A549 (cell line): ENCODE results near the gene TECPR2. TPM values are rescaled to one million over a fixed set of nuclear protein-coding genes. Genes with fewer than 3 reads are reported as not detected.
"Not testable (repeated sequence)": the region's sequence is repeated elsewhere in the genome, so short reads cannot be mapped to it uniquely, and the experiment has no call there.

Experiments used
- ATAC-seq, 2 experiments: fragments of 200-7000 bp in 1 of 2; fragments of >200 bp in 1 of 2; cut with Nextera tagmentation in 1 of 2; cut with Tn5 transposase in 1 of 2; 3 replicates each; pipeline versions ENCODE4 v1.8.0 to v1.9.1; 2018 to 2020; ENCODE audit warnings: mild to moderate bottlenecking in 1 of 2, moderate library complexity in 1 of 2
- CTCF ChIA-PET: fragments of 300-600 bp; sonication (Branson Sonifier 250); formaldehyde crosslinking; extraction: SDS; loops from one replicate; lab custom pipeline; 2021; ENCODE audit warnings: antibody characterized with exemption, inconsistent platforms; lab: Yijun Ruan, JAX
- POLR2A ChIA-PET: fragments of 350-600 bp; formaldehyde crosslinking; extraction: SDS; loops from one replicate; lab custom pipeline; 2021; ENCODE audit warnings: antibody characterized with exemption, inconsistent platforms; lab: Yijun Ruan, JAX
- DNase-seq, 2 experiments: peaks; one replicate each; pipeline versions ENCODE4 v3.0.0 to v3.0.0-alpha.2; 2011 to 2016; ENCODE audit warnings: low read depth in 1 of 2, low spot score in 1 of 2
- FAIRE-seq: peaks from 2 replicates; lab custom pipeline; 2011; peaks lifted over from hg19 to GRCh38; lab: Jason Lieb, UNC
- H3K27ac ChIP-seq, 2 experiments: fragments of >200 bp; sonication (Bioruptor Twin); formaldehyde crosslinking; 3 replicates each; pipeline ENCODE4 v1.5.1; 2016 to 2017
- H3K4me1 ChIP-seq: fragments of >200 bp; sonication (Bioruptor Twin); formaldehyde crosslinking; 3 replicates; pipeline ENCODE4 v1.6.1; 2016
- H3K4me2 ChIP-seq: fragments of >200 bp; sonication (Bioruptor Twin); formaldehyde crosslinking; 3 replicates; pipeline ENCODE4 v1.6.1; 2016
- H3K4me3 ChIP-seq: fragments of >200 bp; sonication (Bioruptor Twin); formaldehyde crosslinking; 3 replicates; pipeline ENCODE4 v1.5.1; 2016
- H3K9me3 ChIP-seq: fragments of >200 bp; sonication (Bioruptor Twin); formaldehyde crosslinking; 3 replicates; pipeline ENCODE4 v1.6.1; 2016
- BCL3 ChIP-seq: fragments of >200 bp; sonication (Bioruptor Twin); formaldehyde crosslinking; IDR thresholded peaks from 3 replicates; pipeline ENCODE4 v1.6.1; 2016
- BHLHE40 ChIP-seq: IDR thresholded peaks from 2 replicates; pipeline ENCODE4 v1.6.1; 2012; ENCODE audit warnings: low read depth, low read length, inconsistent platforms
- EHMT2 ChIP-seq: fragments of 200-600 bp; sonication (generic); IDR thresholded peaks from 2 replicates; pipeline ENCODE4 v1.6.1; 2016; ENCODE audit warnings: antibody characterized with exemption, low read depth, mild to moderate bottlenecking, moderate library complexity
- HMGXB4 ChIP-seq: fragments of 250-450 bp; sonication (Bioruptor Pico); IDR thresholded peaks from 2 replicates; pipeline ENCODE4 v1.5.0; 2021; ENCODE audit warnings: mild to moderate bottlenecking, moderate library complexity, borderline replicate concordance
- KDM5A ChIP-seq: fragments of 200-600 bp; sonication (generic); IDR thresholded peaks from 2 replicates; pipeline ENCODE4 v1.6.1; 2016; ENCODE audit warnings: antibody characterized with exemption, mild to moderate bottlenecking
- MAZ ChIP-seq: fragments of 150-350 bp; IDR thresholded peaks from 2 replicates; pipeline ENCODE4 v1.6.1; 2014; ENCODE audit warnings: antibody characterized with exemption, low read depth, low read length, borderline replicate concordance
- NFE2L2 ChIP-seq: fragments of 150-350 bp; conservative IDR thresholded peaks from 2 replicates; pipeline ENCODE4 v1.6.1; 2014; ENCODE audit warnings: low read length
- NPAS2 ChIP-seq: fragments of 250-450 bp; sonication (Bioruptor Pico); IDR thresholded peaks from 2 replicates; pipeline ENCODE4 v1.8.0; 2022; ENCODE audit warnings: mild to moderate bottlenecking, moderate library complexity, borderline replicate concordance
- PBX3 ChIP-seq: IDR thresholded peaks from 2 replicates; pipeline ENCODE4 v1.6.1; 2012
- POLR2A ChIP-seq: IDR thresholded peaks from 2 replicates; pipeline ENCODE4 v1.6.1; 2012; ENCODE audit warnings: mild to moderate bottlenecking, low read length
- RAD21 ChIP-seq, 2 experiments: fragments of >200 bp in 1 of 2; sonication (Bioruptor Twin) in 1 of 2; formaldehyde crosslinking in 1 of 2; IDR thresholded peaks in 1 of 2; conservative IDR thresholded peaks in 1 of 2; 2 replicates in 1 of 2; 3 replicates in 1 of 2; pipeline ENCODE4 v1.6.1; 2012 to 2018; ENCODE audit warnings: inconsistent platforms in 1 of 2
- TP53 ChIP-seq: fragments of 250-450 bp; sonication (Bioruptor Pico); IDR thresholded peaks from 2 replicates; pipeline ENCODE4 v1.5.0; 2021; ENCODE audit warnings: mild to moderate bottlenecking, moderate library complexity
- WGBS: methylation state at CpG from one replicate; pipeline ENCODE4 v1.1.6; 2017; ENCODE audit errors: missing lambda C conversion rate; 5-methylcytosine and 5-hydroxymethylcytosine counted together
- polyA plus RNA-seq, 4 experiments: library from polyadenylated mRNA; depleted of rRNA in 3 of 4; stranded (reverse); fragments of >200 nt; fragmentation: RNase III in 1 of 4; extraction: RNeasy Plus Mini Kit Qiagen cat#74134 plus additional on column Dnase treatment in 1 of 4; gene quantifications; 2 replicates in 3 of 4; 3 replicates in 1 of 4; pipeline ENCODE4 v1.2.3, GENCODE V29; 2011 to 2017

The TECPR2 gene
- polyA plus RNA-seq, 2 of the 4 experiments (the other 2 are of a cell fraction): 5.9 to 7.6 TPM

- 79% methylated on average over 8 of the region's 8 CpGs for WGBS
- no peak for ATAC-seq
- FAIRE-seq: no peak
These were observed 155.4 kb downstream of the TECPR2 start for GRCh38 chr14:102518063-102518648.

GRCh38 chr14:102519709-102520108 is 157.0 kb downstream of the TECPR2 start:
- H3K4me3 ChIP-seq, H3K4me2 ChIP-seq, H3K4me1 ChIP-seq, FAIRE-seq, ATAC-seq, H3K27ac ChIP-seq, H3K9me3 ChIP-seq, DNase-seq, POLR2A ChIA-PET: not testable (repeated sequence)
- CTCF ChIA-PET: interaction anchor here (2.1 to 6.8 kb wide), 3 partner anchors 9 to 81 kb away, joined by 9 to 154 read pairs (median 9); no protein-coding TSS in a partner anchor
- 81% methylated on average over 5 of the region's 5 CpGs for WGBS

More at GRCh38 chr14:102518063-102518648, 155.4 kb downstream of the TECPR2 start:
- no peak overlapping the region for H3K27ac ChIP-seq
- POLR2A ChIA-PET: no interaction called here
- no peak overlapping the region for H3K4me2 ChIP-seq
- CTCF ChIA-PET: interaction anchor here (0.9 to 6.8 kb wide), 11 partner anchors 11 to 177 kb away, joined by 3 to 154 read pairs (median 3); no protein-coding TSS in a partner anchor
- H3K4me1 ChIP-seq: no peaks in the 10 kb centered on the region
- H3K4me3 ChIP-seq: no peak overlapping the region
- TF ChIP-seq PBX3 (no peak), NPAS2 (CRISPR knock-in tag) (no peak)
- DNase-seq: no peak
- no peaks in the 10 kb centered on the region for H3K9me3 ChIP-seq

GRCh38 chr14:102523200-102523568 is 160.4 kb downstream of the TECPR2 start:
- DNase-seq (no peak), ATAC-seq (no peak), FAIRE-seq (no peak)
- Histone ChIP-seq H3K9me3 (no peaks in the 10 kb centered on the region), H3K27ac (peak overlapping the region in 1 of 2 experiments; percentile 83; a peak in 3 of 6 replicates), H3K4me1 (peaks cover 27% of the 10 kb centered on the region), H3K4me2 (no peak overlapping the region), H3K4me3 (no peak overlapping the region)
- ChIA-PET POLR2A (no interaction called here), CTCF (interaction anchor here (0.7 to 3.4 kb wide), 14 partner anchors 9 to 816 kb away, joined by 3 to 49 read pairs (median 7); no protein-coding TSS in a partner anchor)
- TF ChIP-seq KDM5A (no peak), MAZ (no peak), BHLHE40 (no peak), BCL3 (no peak), POLR2A (no peak), RAD21 (conservative IDR thresholded peaks at IDR 0.05 in 1 of 2, IDR thresholded peaks at IDR 0.05 in 1 of 2) (no peak), NPAS2 (CRISPR knock-in tag) (no peak), HMGXB4 (no peak), EHMT2 (no peak), TP53 (no peak), NFE2L2 (no peak)
- 89% methylated on average over 3 of the region's 3 CpGs for WGBS
